Ovary (tissue), 9 donors: ENCODE measurements around the gene HDGFL1. TPM values are rescaled to one million over a fixed set of nuclear protein-coding genes. Genes with fewer than 3 reads are reported as not detected.

Experiments used
- DNase-seq, 5 donors: peaks; one replicate each; pipeline ENCODE4 v3.0.0-alpha.2; 2019 to 2020
- H3K27ac ChIP-seq, 2 donors: fragments of 200-600 bp; one replicate each; pipeline versions ENCODE4 v1.5.1 to v1.8.0; 2019 to 2022
- H3K27me3 ChIP-seq: fragments of 200-600 bp; one replicate; pipeline ENCODE4 v1.8.0; 2022
- H3K36me3 ChIP-seq: fragments of 200-600 bp; sonication (generic); one replicate; pipeline ENCODE4 v1.5.1; 2019
- H3K4me1 ChIP-seq: one replicate; pipeline ENCODE4 v1.8.1; 2013; ENCODE audit warnings: mild to moderate bottlenecking, moderate library complexity; ENCODE audit not compliant: insufficient read depth
- H3K4me3 ChIP-seq: fragments of 200-600 bp; sonication (generic); one replicate; pipeline ENCODE4 v1.5.1; 2017
- H3K9me3 ChIP-seq, 2 donors: fragments of 200-600 bp in 1 of 2; sonication (generic) in 1 of 2; one replicate each; pipeline versions ENCODE4 v1.5.1 to v1.8.1; 2013 to 2019; ENCODE audit warnings: mild to moderate bottlenecking in 1 of 2, moderate library complexity in 1 of 2
- EP300 ChIP-seq: sonication (generic); formaldehyde crosslinking; IDR thresholded peaks from one replicate; pipeline ENCODE4 v1.6.1; 2017; ENCODE audit warnings: antibody characterized with exemption
- POLR2A ChIP-seq: fragments of 450-650 bp; IDR thresholded peaks from one replicate; pipeline ENCODE4 v1.6.1; 2017; ENCODE audit warnings: antibody characterized with exemption, mild to moderate bottlenecking, moderate library complexity
- WGBS, 3 donors: extraction: QIAGEN DNeasy Blood & Tissue Kit in 1 of 3; methylation state at CpG; one replicate each; pipeline versions ENCODE4 v1.1.5 to v1.1.7; 2013 to 2017; 5-methylcytosine and 5-hydroxymethylcytosine counted together
- intact Hi-C, 4 donors: fragments of 100-400 bp; cut with DNase I; formaldehyde crosslinking; loops; one replicate each; pipeline versions ENCODE4 v1.11.0 to v1.15.1; 2022 to 2023
- polyA plus RNA-seq, 2 donors: library from polyadenylated mRNA; stranded (reverse); fragments of 200-250 nt in 1 of 2; fragments of 350-450 nt in 1 of 2; fragmentation: Illumina TruSeq in 1 of 2; extraction: RNeasy Lipid Tissue Mini Kit (QIAGEN cat#74804) in 1 of 2; gene quantifications; one replicate each; pipeline ENCODE4 v1.2.3, GENCODE V29; 2013 to 2014
- total RNA-seq, 7 donors: library from RNA; depleted of rRNA in 2 of 7; stranded (reverse); fragments of >200 nt in 2 of 7; fragmentation: NEBNext Ultra II Directional in 3 of 7; extraction: Animal tissue kit (Norgen Biotek cat#: 25700) in 3 of 7; gene quantifications; one replicate each; pipeline versions ENCODE4 v1.1.0 to v1.2.4, GENCODE V29; 2016 to 2023
- TF ChIP-seq, protein P1 (sequence below), 3 donors: fragments of 450-650 bp in 2 of 3; fragments of 200-600 bp in 1 of 3; IDR thresholded peaks; one replicate each; pipeline versions ENCODE4 v1.5.1 to v1.8.0; 2016 to 2022; ENCODE audit warnings: antibody characterized with exemption in 3 of 3, mild to moderate bottlenecking in 1 of 3
- donor health status: DM: no; HTN: no; CAD: no; lungs with moderate emphysema.
- donor health status: DM: no; HTN: no; CAD: no.
- donor health status: Bipolar disorder and iron deficiency.
- donor health status: DM: yes; HTN: yes; CAD: no.
- donor health status: DM: no; HTN: no; CAD: no.
- donor health status: DM: yes; HTN: yes; CAD: no.

Gene HDGFL1
- total and polyA plus RNA-seq, 9 donors: 0.10 TPM; not detected in 8

DNA sequence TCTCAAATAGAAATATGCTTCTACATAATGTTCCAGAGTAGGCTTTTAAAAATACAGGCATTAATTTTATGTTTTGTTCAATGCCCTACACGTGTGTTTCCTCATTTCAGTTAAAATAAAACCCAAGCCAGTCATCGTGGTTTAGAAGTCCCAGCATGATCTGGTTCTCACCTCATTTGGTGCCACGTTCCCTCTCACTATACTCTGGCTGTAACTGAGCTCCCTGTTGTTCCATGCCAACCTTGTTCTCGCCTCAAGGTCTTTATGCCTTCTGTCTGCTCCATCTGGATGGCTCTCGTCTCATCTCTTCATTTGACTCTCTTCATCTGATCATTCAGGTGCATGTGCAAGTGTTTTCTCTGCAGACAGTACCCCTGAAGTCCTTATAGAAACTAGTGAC lies 32.6 kb downstream of the HDGFL1 start:
- WGBS, 3 donors: 93 to 97% (median 94%) methylated on average over 5 of the region's 5 CpGs
- Histone ChIP-seq H3K4me3 (no peak overlapping the region), H3K36me3 (no peaks in the 10 kb centered on the region), H3K9me3 (no peaks in the 10 kb centered on the region), H3K27me3 (no peaks in the 10 kb centered on the region), H3K4me1 (no peaks in the 10 kb centered on the region), H3K27ac (no peak overlapping the region)
- DNase-seq: no peak
- TF ChIP-seq, protein P1, sequence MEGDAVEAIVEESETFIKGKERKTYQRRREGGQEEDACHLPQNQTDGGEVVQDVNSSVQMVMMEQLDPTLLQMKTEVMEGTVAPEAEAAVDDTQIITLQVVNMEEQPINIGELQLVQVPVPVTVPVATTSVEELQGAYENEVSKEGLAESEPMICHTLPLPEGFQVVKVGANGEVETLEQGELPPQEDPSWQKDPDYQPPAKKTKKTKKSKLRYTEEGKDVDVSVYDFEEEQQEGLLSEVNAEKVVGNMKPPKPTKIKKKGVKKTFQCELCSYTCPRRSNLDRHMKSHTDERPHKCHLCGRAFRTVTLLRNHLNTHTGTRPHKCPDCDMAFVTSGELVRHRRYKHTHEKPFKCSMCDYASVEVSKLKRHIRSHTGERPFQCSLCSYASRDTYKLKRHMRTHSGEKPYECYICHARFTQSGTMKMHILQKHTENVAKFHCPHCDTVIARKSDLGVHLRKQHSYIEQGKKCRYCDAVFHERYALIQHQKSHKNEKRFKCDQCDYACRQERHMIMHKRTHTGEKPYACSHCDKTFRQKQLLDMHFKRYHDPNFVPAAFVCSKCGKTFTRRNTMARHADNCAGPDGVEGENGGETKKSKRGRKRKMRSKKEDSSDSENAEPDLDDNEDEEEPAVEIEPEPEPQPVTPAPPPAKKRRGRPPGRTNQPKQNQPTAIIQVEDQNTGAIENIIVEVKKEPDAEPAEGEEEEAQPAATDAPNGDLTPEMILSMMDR (IDR thresholded peaks at IDR 0.05): no peak
- no peak for TF ChIP-seq POLR2A
- TF ChIP-seq EP300: no peak
- intact Hi-C loops: no loop called here

DNA sequence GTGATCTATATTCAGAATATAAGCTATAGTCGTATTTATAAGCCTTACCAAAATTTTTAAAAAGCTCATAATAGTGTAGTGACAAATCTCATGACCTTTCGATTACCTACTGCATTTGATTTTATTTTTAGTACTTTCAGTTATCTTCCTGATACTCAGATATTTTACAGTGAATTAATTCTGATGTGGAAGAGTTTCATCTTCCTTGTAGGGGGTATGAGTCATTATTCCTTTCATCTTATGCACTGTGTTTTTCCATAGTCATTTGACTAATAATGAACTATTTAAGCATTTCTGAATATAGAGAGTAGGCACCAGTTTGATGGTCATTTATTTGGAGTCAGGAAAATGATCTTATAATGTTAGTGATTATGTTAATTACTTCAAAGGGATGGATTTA lies 36.4 kb downstream of the HDGFL1 start:
- 94 to 96% (median 94%) methylated on average over 2 of the region's 2 CpGs for WGBS, 3 donors
- no peaks in the 10 kb centered on the region for H3K27me3 ChIP-seq
- H3K27ac ChIP-seq: no peak overlapping the region
- DNase-seq: no peak
- no peaks in the 10 kb centered on the region for H3K4me1 ChIP-seq
- TF ChIP-seq EP300 (no peak), POLR2A (no peak)
- TF ChIP-seq, protein P1 (IDR thresholded peaks at IDR 0.05): no peak
- H3K9me3 ChIP-seq: no peaks in the 10 kb centered on the region
- no peaks in the 10 kb centered on the region for H3K36me3 ChIP-seq
- intact Hi-C loops: no loop called here
- no peak overlapping the region for H3K4me3 ChIP-seq

DNA sequence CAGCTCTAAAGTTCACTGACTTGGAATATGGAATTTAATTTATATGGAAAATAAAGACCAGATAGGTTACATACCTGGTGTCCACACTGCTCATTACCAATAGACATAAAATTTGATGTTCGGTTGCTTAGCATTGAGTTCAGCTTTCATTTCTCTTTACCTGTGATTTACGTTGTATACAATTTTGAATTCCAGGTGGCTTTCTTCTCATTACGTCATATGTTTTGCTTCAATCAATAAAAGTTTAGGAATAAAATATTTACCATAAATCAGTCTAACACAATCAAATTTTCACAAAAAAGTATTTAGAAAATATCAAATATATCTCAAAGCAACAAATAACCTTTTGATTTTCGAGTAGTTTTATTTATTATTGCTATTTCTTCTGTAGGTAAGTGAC lies 40.8 kb downstream of the HDGFL1 start:
- DNase-seq: no peak
- intact Hi-C loops: no loop called here
- H3K36me3 ChIP-seq: no peaks in the 10 kb centered on the region
- no peak overlapping the region for H3K4me3 ChIP-seq
- WGBS, 3 donors: 71 to 97% (median 79%) methylated on average over 4 of the region's 4 CpGs
- no peaks in the 10 kb centered on the region for H3K9me3 ChIP-seq
- no peaks in the 10 kb centered on the region for H3K27me3 ChIP-seq
- peaks cover 4% of the 10 kb centered on the region for H3K4me1 ChIP-seq
- no peak overlapping the region for H3K27ac ChIP-seq
- no peak for TF ChIP-seq EP300
- TF ChIP-seq, protein P1 (IDR thresholded peaks at IDR 0.05): no peak
- no peak for TF ChIP-seq POLR2A

DNA sequence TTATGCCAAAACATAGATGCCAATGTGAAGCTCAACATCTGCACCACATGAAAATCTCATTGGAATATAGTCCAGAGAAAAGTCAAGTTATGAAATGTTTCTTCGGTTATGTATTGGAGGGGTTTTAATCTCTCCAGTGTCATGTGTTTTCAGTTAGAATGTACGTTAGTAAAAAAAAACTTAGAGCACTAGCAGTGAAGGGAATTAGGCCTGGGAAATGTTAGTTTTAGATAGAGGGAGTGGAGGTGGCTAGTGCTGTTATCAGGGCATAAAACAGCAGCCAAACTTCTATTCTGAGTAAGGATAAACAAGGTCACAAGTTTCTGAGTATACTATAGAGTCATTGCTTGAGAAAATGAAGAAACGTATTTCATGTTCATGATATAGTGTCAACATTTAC lies 42.9 kb downstream of the HDGFL1 start:
- intact Hi-C loops: no loop called here
- no peaks in the 10 kb centered on the region for H3K36me3 ChIP-seq
- WGBS, 3 donors: 6 to 7% (median 6%) methylated on average over 3 of the region's 3 CpGs
- no peaks in the 10 kb centered on the region for H3K27me3 ChIP-seq
- H3K4me3 ChIP-seq: no peak overlapping the region
- no peaks in the 10 kb centered on the region for H3K9me3 ChIP-seq
- no peak for DNase-seq
- H3K4me1 ChIP-seq: peaks cover 4% of the 10 kb centered on the region
- TF ChIP-seq, protein P1 (IDR thresholded peaks at IDR 0.05): no peak
- no peak for TF ChIP-seq POLR2A
- TF ChIP-seq EP300: no peak
- peak overlapping the region in 1 of 2 donors; percentile 26 for H3K27ac ChIP-seq
